ENCODE data around the gene SPTB.

Gene SPTB

GRCh38 chr14:64843548-64843947 lies 36.2 kb downstream of the SPTB start:
- no peak for TF ChIP-seq CTCF (IDR thresholded peaks at IDR 0.05; ENCODE audit: borderline replicate concordance, insufficient read depth, low read depth, low read length)

GRCh38 chr14:64841772-64842750 lies 37.6 kb downstream of the SPTB start:
- no peak for TF ChIP-seq CTCF (IDR thresholded peaks at IDR 0.05; ENCODE audit: borderline replicate concordance, insufficient read depth, low read depth, low read length)
- no peak overlapping the region for H3K4me3 ChIP-seq (ENCODE audit: low read depth, low read length)

More at GRCh38 chr14:64843548-64843947, 36.2 kb downstream of the SPTB start:
- H3K4me3 ChIP-seq (ENCODE audit: low read depth, low read length): no peak overlapping the region

- no peak overlapping the region for H3K4me3 ChIP-seq (ENCODE audit: low read depth, low read length)
- no peak for TF ChIP-seq CTCF (IDR thresholded peaks at IDR 0.05; ENCODE audit: borderline replicate concordance, insufficient read depth, low read depth, low read length)
Measured at GRCh38 chr14:64841121-64841651, 38.5 kb downstream of the SPTB start.

- H3K4me3 ChIP-seq (ENCODE audit: low read depth, low read length): no peak overlapping the region
- no peak for TF ChIP-seq CTCF (IDR thresholded peaks at IDR 0.05; ENCODE audit: borderline replicate concordance, insufficient read depth, low read depth, low read length)
Measured at GRCh38 chr14:64838656-64839055, 41.1 kb downstream of the SPTB start.

GRCh38 chr14:64835431-64835830 lies 44.3 kb downstream of the SPTB start:
- H3K4me3 ChIP-seq (ENCODE audit: low read depth, low read length): no peak overlapping the region
- no peak for TF ChIP-seq CTCF (IDR thresholded peaks at IDR 0.05; ENCODE audit: borderline replicate concordance, insufficient read depth, low read depth, low read length)

GRCh38 chr14:64834965-64835364 lies 44.7 kb downstream of the SPTB start:
- no peak overlapping the region for H3K4me3 ChIP-seq (ENCODE audit: low read depth, low read length)

More at GRCh38 chr14:64834965-64835364, 44.7 kb downstream of the SPTB start:
- no peak for TF ChIP-seq CTCF (IDR thresholded peaks at IDR 0.05; ENCODE audit: borderline replicate concordance, insufficient read depth, low read depth, low read length)

All from GM12875 (cell line).